ENCODE results near the gene ZNF496.

- TF ChIP-seq SUZ12 (IDR thresholded peaks at IDR 0.05) (no peak), TARDBP (IDR thresholded peaks at IDR 0.05) (no peak), FOXA1 (IDR thresholded peaks at IDR 0.05) (no peak), SP1 (IDR thresholded peaks at IDR 0.05) (no peak), FOXM1 (IDR thresholded peaks at IDR 0.05; ENCODE audit: borderline replicate concordance) (no peak), FOXK2 (IDR thresholded peaks at IDR 0.05) (no peak), BHLHE40 (IDR thresholded peaks at IDR 0.05; ENCODE audit: borderline replicate concordance) (no peak), HDGF (IDR thresholded peaks at IDR 0.05; ENCODE audit: borderline replicate concordance) (no peak), PKNOX1 (IDR thresholded peaks at IDR 0.05) (no peak), L3MBTL2 (conservative IDR thresholded peaks at IDR 0.05) (no peak), ARNT (IDR thresholded peaks at IDR 0.05) (no peak), CTBP1 (IDR thresholded peaks at IDR 0.05; ENCODE audit: borderline replicate concordance) (no peak), ZNF384 (IDR thresholded peaks at IDR 0.05) (no peak)
Observed at GRCh38 chr1:247368490-247369145, 37.0 kb upstream of the ZNF496 start.
